ENCODE results near the gene DGAT2.
"Not testable (repeated sequence)": the region's sequence is repeated elsewhere in the genome, so short reads cannot be mapped to it uniquely, and the experiment has no call there.

Gene DGAT2

DNA sequence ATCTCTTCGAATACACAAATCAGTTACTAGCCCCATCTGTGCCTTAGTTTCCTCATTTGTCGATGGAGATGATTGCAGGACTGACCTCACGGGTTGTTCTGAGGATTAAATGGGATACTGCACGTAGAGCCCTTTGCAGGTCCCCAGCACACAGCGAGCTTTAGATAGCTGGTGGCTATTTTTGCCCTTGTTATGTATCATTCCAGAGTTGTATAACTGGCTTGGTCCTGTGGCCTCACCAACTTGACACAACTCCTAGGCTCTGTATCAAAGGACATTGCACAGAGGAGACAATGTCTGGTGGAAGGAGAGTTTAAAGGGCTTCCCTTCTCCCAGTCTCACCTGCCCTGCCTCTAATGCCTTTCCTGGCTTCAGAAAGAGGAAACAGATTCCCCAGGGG is 22.8 kb upstream of the DGAT2 start:
- DNase-seq (ENCODE audit: low read depth), result no peak
- TF ChIP-seq POLR2A (IDR thresholded peaks at IDR 0.05; ENCODE audit: extremely low read depth, insufficient read length) (no peak), MYC (IDR thresholded peaks at IDR 0.05; ENCODE audit: low read depth, low read length) (no peak)
- TF ChIP-seq, protein P1, sequence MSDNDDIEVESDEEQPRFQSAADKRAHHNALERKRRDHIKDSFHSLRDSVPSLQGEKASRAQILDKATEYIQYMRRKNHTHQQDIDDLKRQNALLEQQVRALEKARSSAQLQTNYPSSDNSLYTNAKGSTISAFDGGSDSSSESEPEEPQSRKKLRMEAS (IDR thresholded peaks at IDR 0.05; ENCODE audit: low read depth, low read length), result no peak
- TF ChIP-seq, protein P2, sequence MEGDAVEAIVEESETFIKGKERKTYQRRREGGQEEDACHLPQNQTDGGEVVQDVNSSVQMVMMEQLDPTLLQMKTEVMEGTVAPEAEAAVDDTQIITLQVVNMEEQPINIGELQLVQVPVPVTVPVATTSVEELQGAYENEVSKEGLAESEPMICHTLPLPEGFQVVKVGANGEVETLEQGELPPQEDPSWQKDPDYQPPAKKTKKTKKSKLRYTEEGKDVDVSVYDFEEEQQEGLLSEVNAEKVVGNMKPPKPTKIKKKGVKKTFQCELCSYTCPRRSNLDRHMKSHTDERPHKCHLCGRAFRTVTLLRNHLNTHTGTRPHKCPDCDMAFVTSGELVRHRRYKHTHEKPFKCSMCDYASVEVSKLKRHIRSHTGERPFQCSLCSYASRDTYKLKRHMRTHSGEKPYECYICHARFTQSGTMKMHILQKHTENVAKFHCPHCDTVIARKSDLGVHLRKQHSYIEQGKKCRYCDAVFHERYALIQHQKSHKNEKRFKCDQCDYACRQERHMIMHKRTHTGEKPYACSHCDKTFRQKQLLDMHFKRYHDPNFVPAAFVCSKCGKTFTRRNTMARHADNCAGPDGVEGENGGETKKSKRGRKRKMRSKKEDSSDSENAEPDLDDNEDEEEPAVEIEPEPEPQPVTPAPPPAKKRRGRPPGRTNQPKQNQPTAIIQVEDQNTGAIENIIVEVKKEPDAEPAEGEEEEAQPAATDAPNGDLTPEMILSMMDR (IDR thresholded peaks at IDR 0.05; ENCODE audit: low read depth, low read length), result no peak
- H3K4me3 ChIP-seq (ENCODE audit: low read depth, low read length), result no peak overlapping the region

DNA sequence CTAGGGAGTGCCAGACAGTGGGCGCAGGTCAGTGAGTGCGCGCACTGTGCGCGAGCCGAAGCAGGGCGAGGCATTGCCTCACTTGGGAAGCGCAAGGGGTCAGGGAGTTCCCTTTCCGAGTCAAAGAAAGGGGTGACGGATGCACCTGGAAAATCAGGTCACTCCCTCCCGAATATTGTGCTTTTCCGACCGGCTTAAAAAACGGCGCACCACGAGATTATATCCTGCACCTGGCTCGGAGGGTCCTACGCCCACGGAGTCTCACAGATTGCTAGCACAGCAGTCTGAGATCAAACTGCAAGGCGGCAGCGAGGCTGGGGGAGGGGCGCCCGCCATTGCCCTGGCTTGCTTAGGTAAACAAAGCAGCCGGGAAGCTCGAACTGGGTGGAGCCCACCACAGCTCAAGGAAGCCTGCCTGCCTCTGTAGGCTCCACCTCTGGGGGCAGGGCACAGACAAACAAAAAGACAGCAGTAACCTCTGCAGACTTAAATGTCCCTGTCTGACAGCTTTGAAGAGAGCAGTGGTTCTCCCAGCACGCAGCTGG is 19.8 kb upstream of the DGAT2 start:
- H3K4me3 ChIP-seq (ENCODE audit: low read depth, low read length); DNase-seq (ENCODE audit: low read depth): not testable (repeated sequence)

DNA sequence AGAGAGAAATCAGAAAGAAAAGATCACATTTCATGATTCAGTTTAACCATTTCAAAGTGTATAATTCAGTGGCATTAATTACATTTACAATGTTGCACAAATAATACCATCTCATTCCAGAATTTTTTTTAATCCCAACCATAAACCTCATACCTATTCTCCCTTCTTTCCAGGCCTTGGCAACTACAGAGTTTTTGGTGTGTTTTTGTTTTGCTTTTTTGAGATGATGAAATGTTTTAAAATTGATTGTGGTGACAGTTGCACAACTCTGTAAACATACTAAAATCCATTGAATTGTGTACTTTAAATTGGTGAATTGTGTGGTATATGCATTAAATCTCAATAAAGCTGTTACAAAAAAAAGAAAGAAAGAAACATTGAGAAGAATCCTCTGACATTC is 13.6 kb upstream of the DGAT2 start:
- not testable (repeated sequence) for H3K4me3 ChIP-seq (ENCODE audit: low read depth, low read length); DNase-seq (ENCODE audit: low read depth)

DNA sequence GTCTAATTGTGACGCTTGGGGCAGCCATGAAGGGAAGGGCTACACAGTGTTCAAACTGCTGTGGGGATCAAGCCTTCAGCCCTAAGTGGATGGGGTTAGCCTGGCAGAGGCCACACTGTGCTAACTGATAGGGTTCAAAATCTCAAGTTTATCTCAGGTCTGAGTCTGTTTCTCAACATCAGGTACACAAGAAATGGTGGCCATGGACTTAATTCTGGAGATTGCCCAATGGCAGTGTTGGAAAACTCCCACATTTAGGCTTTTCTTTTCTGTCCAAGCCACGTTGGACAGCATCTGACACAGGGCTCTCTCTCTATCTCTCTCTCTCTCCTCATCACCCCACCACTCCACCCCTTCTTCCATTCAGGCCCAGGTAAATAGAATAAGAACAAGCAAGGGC is 10.9 kb upstream of the DGAT2 start:
- no peak for DNase-seq (ENCODE audit: low read depth)

DNA sequence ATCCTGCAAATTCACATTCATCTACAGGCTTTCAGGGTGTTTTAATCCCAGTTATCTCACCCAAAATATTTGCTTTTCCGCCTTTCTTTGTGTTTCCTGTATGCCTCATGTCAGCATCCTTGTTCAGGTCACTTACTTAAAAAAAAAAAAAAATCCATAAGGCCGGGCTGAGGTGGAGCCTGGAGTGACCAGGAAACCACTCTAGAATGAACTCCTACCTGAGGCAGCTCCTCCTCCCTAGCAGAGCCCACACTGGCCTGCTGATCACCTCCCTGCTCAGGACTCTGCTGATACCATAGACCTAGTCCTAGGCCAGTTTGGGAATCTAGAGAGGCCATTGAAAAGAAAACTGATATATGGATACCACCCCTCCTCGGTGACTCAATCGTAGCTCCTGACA is 8.7 kb upstream of the DGAT2 start:
- H3K4me3 ChIP-seq (ENCODE audit: low read depth, low read length), result no peak overlapping the region
- no peak for DNase-seq (ENCODE audit: low read depth)
- TF ChIP-seq POLR2A (IDR thresholded peaks at IDR 0.05; ENCODE audit: extremely low read depth, insufficient read length) (no peak), MYC (IDR thresholded peaks at IDR 0.05; ENCODE audit: low read depth, low read length) (no peak)
- TF ChIP-seq, protein P1 (IDR thresholded peaks at IDR 0.05; ENCODE audit: low read depth, low read length), result no peak
- TF ChIP-seq, protein P2 (IDR thresholded peaks at IDR 0.05; ENCODE audit: low read depth, low read length), result no peak

More for the DNA sequence above, 10.9 kb upstream of the DGAT2 start:
- TF ChIP-seq, protein P1 (IDR thresholded peaks at IDR 0.05; ENCODE audit: low read depth, low read length), result no peak
- TF ChIP-seq POLR2A (IDR thresholded peaks at IDR 0.05; ENCODE audit: extremely low read depth, insufficient read length), result no peak
- TF ChIP-seq MYC (IDR thresholded peaks at IDR 0.05; ENCODE audit: low read depth, low read length), result no peak
- TF ChIP-seq, protein P2 (IDR thresholded peaks at IDR 0.05; ENCODE audit: low read depth, low read length), result no peak
- H3K4me3 ChIP-seq (ENCODE audit: low read depth, low read length), result no peak overlapping the region

DNA sequence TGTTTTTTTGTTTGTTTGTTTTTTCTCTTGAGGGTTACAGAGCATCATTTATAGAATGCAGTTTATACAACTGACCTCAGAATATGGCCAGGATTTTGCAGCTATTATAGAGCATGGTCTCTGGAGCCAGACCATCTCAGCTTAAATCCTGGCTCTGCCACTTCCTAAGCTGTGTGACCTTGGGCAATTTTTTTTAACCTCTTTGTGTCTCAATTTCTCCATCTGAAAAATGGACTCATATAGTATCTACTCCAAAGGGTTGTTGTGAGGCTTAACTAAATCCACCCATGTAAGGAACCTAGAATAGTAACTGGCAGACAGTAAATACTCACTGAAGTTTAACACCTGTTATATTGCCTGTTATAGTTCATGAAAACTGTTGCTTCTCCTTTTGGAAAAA is 8.3 kb upstream of the DGAT2 start:
- no peak for DNase-seq (ENCODE audit: low read depth)
- no peak overlapping the region for H3K4me3 ChIP-seq (ENCODE audit: low read depth, low read length)
- TF ChIP-seq POLR2A (IDR thresholded peaks at IDR 0.05; ENCODE audit: extremely low read depth, insufficient read length), result no peak
- TF ChIP-seq, protein P1 (IDR thresholded peaks at IDR 0.05; ENCODE audit: low read depth, low read length), result no peak
- no peak for TF ChIP-seq MYC (IDR thresholded peaks at IDR 0.05; ENCODE audit: low read depth, low read length)
- TF ChIP-seq, protein P2 (IDR thresholded peaks at IDR 0.05; ENCODE audit: low read depth, low read length), result no peak

DNA sequence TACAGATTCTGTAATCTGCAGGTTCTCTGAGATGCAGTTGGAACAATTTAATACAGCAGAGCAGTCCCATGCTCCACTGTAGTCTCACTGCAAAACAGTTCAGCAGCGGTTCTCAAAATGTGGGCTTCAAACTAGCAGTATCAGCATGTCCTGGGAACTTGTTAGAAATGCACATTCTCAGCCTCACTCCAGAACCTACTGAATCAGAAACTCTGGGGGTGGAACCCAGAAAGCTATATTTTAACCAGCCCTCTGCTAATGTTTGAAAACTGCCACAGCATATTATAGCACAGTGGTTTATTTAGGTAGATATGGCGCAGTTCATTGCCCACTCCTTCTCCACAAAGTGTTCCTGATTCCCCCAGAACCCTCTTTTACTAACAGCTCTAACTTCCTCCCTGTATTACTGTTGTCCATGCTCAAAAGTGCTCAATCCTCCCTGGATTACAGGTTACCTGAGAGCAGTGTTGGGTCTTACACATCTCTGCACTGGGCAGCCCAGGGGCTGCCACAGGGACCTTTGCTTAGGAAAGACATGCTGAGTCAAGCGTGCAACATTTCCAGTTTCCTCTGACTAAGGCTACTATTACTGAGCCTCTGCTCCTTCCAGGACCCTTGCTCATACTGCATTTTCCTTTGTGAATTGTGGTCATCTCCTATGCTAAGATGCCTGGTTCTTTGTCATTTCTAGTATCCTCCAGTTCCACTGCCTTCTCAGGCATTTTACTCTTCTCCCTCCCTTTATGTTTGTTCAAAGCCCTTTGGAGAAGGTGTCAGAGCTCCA is 7.7 kb upstream of the DGAT2 start:
- H3K4me3 ChIP-seq (ENCODE audit: low read depth, low read length), result no peak overlapping the region
- TF ChIP-seq MYC (IDR thresholded peaks at IDR 0.05; ENCODE audit: low read depth, low read length) (no peak), POLR2A (IDR thresholded peaks at IDR 0.05; ENCODE audit: extremely low read depth, insufficient read length) (no peak)
- TF ChIP-seq, protein P2 (IDR thresholded peaks at IDR 0.05; ENCODE audit: low read depth, low read length), result no peak
- TF ChIP-seq, protein P1 (IDR thresholded peaks at IDR 0.05; ENCODE audit: low read depth, low read length), result no peak
- DNase-seq (ENCODE audit: low read depth), result peak; percentile 67
